GM19467 (cell line): ENCODE results near the gene S100A7.
"Not testable (repeated sequence)": the region's sequence is repeated elsewhere in the genome, so short reads cannot be mapped to it uniquely, and the experiment has no call there.

Source experiments
- ATAC-seq: cut with Tn5 transposase; IDR thresholded peaks from one replicate; pipeline ENCODE4 v1.9.1; 2021; ENCODE audit warnings: mild to moderate bottlenecking, moderate library complexity; ENCODE audit not compliant: unreplicated experiment

Gene S100A7

GRCh38 chr1:153431928-153432327 lies 28.5 kb downstream of the S100A7 start:
- ATAC-seq, result no peak

- ATAC-seq, result no peak
Measured at GRCh38 chr1:153431427-153431826, 29.0 kb downstream of the S100A7 start.

- ATAC-seq, result no peak
Measured at GRCh38 chr1:153431002-153431401, 29.4 kb downstream of the S100A7 start.

- no peak for ATAC-seq
Measured at GRCh38 chr1:153430561-153430960, 29.9 kb downstream of the S100A7 start.

- ATAC-seq, result no peak
Measured at GRCh38 chr1:153430166-153430553, 30.3 kb downstream of the S100A7 start.

- ATAC-seq, result no peak
Measured at GRCh38 chr1:153429266-153430165, 30.9 kb downstream of the S100A7 start.

- ATAC-seq, result no peak
Measured at GRCh38 chr1:153428791-153429190, 31.7 kb downstream of the S100A7 start.

- no peak for ATAC-seq
Measured at GRCh38 chr1:153428073-153428638, 32.3 kb downstream of the S100A7 start.

- no peak for ATAC-seq
Measured at GRCh38 chr1:153426809-153427208, 33.6 kb downstream of the S100A7 start.

GRCh38 chr1:153422450-153423068 lies 37.9 kb downstream of the S100A7 start:
- no peak for ATAC-seq

GRCh38 chr1:153420306-153420705 lies 40.1 kb downstream of the S100A7 start:
- ATAC-seq, result no peak

GRCh38 chr1:153419436-153419793 lies 41.0 kb downstream of the S100A7 start:
- not testable (repeated sequence) for ATAC-seq

GRCh38 chr1:153418758-153419435 lies 41.6 kb downstream of the S100A7 start:
- not testable (repeated sequence) for ATAC-seq

- ATAC-seq, result no peak
Measured at GRCh38 chr1:153417136-153417888, 43.1 kb downstream of the S100A7 start.

GRCh38 chr1:153415850-153416570 lies 44.4 kb downstream of the S100A7 start, which contains the start of gene S100A7A:
Gene S100A7A (plus strand): TSS chr1:153416520. CDS start chr1:153418083, 1,563 bp downstream.
- no peak for ATAC-seq

- ATAC-seq, result not testable (repeated sequence)
Measured at GRCh38 chr1:153413961-153414360, 46.5 kb downstream of the S100A7 start.
